ENCODE data around the gene OR4M1.
"Not testable (repeated sequence)": the region's sequence is repeated elsewhere in the genome, so short reads cannot be mapped to it uniquely, and the experiment has no call there.

The OR4M1 gene

GRCh38 chr14:19823765-19824164, 50.5 kb downstream of the OR4M1 start:
- no peak for DNase-seq

- not testable (repeated sequence) for DNase-seq
These were observed 54.4 kb downstream of the OR4M1 start for GRCh38 chr14:19827626-19828244.

- DNase-seq, result no peak
These were observed 55.0 kb downstream of the OR4M1 start for GRCh38 chr14:19828314-19828713.
